HCT116 (cell line): ENCODE results near the gene RBBP9. TPM values are rescaled to one million over a fixed set of nuclear protein-coding genes. Genes with fewer than 3 reads are reported as not detected.
A peak's percentile ranks its signal among the peaks of the same experiment; 100 is the strongest.

ENCODE experiments used
- ATAC-seq: fragments of 200-7000 bp; cut with Tn5 transposase; 2 replicates; pipeline ENCODE4 v1.9.1; 2020; ENCODE audit warnings: mild to moderate bottlenecking, moderate library complexity
- Bru-seq: library from RNA; stranded (reverse); fragments of 400-500 nt; gene quantifications from one replicate; lab custom pipeline; 2021; lab: Mats Ljungman, UMichigan
- BruChase-seq, 2 experiments: library from RNA; stranded (reverse); fragments of 400-500 nt; gene quantifications; one replicate each; lab custom pipeline; 2021; lab: Mats Ljungman, UMichigan
- BruUV-seq: library from RNA; stranded (reverse); fragments of 400-500 nt; replicated peaks from 2 replicates; lab custom pipeline; 2021; lab: Mats Ljungman, UMichigan
- CTCF ChIA-PET: fragments of 300-600 bp; sonication (Branson Sonifier 250); formaldehyde crosslinking; loops from one replicate; lab custom pipeline; 2021; ENCODE audit warnings: antibody characterized with exemption; lab: Charles Lee
- POLR2A ChIA-PET: fragments of 300-600, 350-600 bp; sonication (Branson Sonifier 250); formaldehyde crosslinking; loops from one replicate; lab custom pipeline; 2021; ENCODE audit warnings: antibody characterized with exemption; lab: Charles Lee
- RAD21 ChIA-PET, 2 experiments: fragments of 300-600 bp; sonication (Branson Sonifier 250); formaldehyde crosslinking; loops; one replicate each; lab custom pipeline; 2023; ENCODE audit warnings: low total read pairs in 2 of 2; ENCODE audit not compliant: uncharacterized antibody in 2 of 2, unreplicated experiment in 2 of 2, low non-redundant PET in 1 of 2; lab: Charles Lee
- DNase-seq: peaks from one replicate; pipeline ENCODE4 v3.0.0-alpha.2; 2010; ENCODE audit warnings: low read depth, low spot score
- H2AFZ ChIP-seq: fragments of 200-600 bp; shearing (Covaris generic), sonication (generic); 2 replicates; pipeline ENCODE4 v1.6.1; 2017; ENCODE audit warnings: low read depth, mixed run types, mixed read lengths, antibody characterized with exemption, low read length; ENCODE audit not compliant: poor library complexity, severe bottlenecking
- H3K27ac ChIP-seq: 2 replicates; pipeline ENCODE4 v1.5.1; 2012; ENCODE audit warnings: low read depth, low read length
- H3K27me3 ChIP-seq: fragments of 200-600 bp; sonication (generic); 2 replicates; pipeline ENCODE4 v1.6.1; 2016; ENCODE audit warnings: mixed run types, low read length, mixed read lengths; ENCODE audit not compliant: insufficient read depth
- H3K36me3 ChIP-seq, 2 experiments: fragments of 200-500 bp in 1 of 2; fragments of 200-600 bp in 1 of 2; sonication (Bioruptor generic) in 1 of 2; sonication (generic) in 1 of 2; 2 replicates each; pipeline versions ENCODE4 v1.5.1 to v1.6.1; 2014 to 2016; ENCODE audit warnings: low read length in 2 of 2, inconsistent platforms in 1 of 2, mixed read lengths in 1 of 2, mixed run types in 1 of 2; ENCODE audit not compliant: insufficient read depth in 2 of 2, control insufficient read depth in 1 of 2
- H3K4me1 ChIP-seq, 2 experiments: fragments of 200-600 bp in 1 of 2; sonication (generic) in 1 of 2; 2 replicates each; pipeline versions ENCODE4 v1.5.1 to v1.6.1; 2012 to 2017; ENCODE audit warnings: low read length in 2 of 2, inconsistent platforms in 1 of 2, mild to moderate bottlenecking in 1 of 2, mixed read lengths in 1 of 2, mixed run types in 1 of 2, moderate library complexity in 1 of 2; ENCODE audit not compliant: insufficient read depth in 2 of 2, control insufficient read depth in 1 of 2
- H3K4me2 ChIP-seq: fragments of 200-600 bp; sonication (generic); 2 replicates; pipeline ENCODE4 v1.6.1; 2017; ENCODE audit warnings: mixed run types, low read length, mixed read lengths
- H3K4me3 ChIP-seq, 2 experiments: fragments of 200-600 bp in 1 of 2; sonication (generic) in 1 of 2; replicated peaks in 1 of 2; 2 replicates each; pipeline ENCODE4 v1.5.1; 2011 to 2016; ENCODE audit warnings: low read length in 2 of 2, control low read depth in 1 of 2, low read depth in 1 of 2, mild to moderate bottlenecking in 1 of 2, mixed read lengths in 1 of 2, mixed run types in 1 of 2
- H3K79me2 ChIP-seq: fragments of 200-600 bp; sonication (generic); 2 replicates; pipeline ENCODE4 v1.6.1; 2017; ENCODE audit warnings: mild to moderate bottlenecking, mixed run types, low read length, moderate library complexity, mixed read lengths; ENCODE audit not compliant: insufficient read depth
- H3K9ac ChIP-seq: fragments of 200-600 bp; sonication (generic); 2 replicates; pipeline ENCODE4 v1.6.1; 2016; ENCODE audit warnings: low read length, mixed read lengths
- H3K9me2 ChIP-seq: fragments of 200-600 bp; sonication (generic), shearing (Covaris generic); 2 replicates; pipeline ENCODE4 v1.6.1; 2017; ENCODE audit warnings: mixed run types, mild to moderate bottlenecking, moderate library complexity; ENCODE audit not compliant: insufficient read depth
- H3K9me3 ChIP-seq, 2 experiments: fragments of 200-500 bp in 1 of 2; fragments of 200-600 bp in 1 of 2; sonication (Bioruptor generic) in 1 of 2; sonication (generic) in 1 of 2; 2 replicates each; pipeline ENCODE4 v1.6.1; 2014 to 2017; ENCODE audit warnings: low read length in 2 of 2, mixed read lengths in 2 of 2, inconsistent platforms in 1 of 2, low read depth in 1 of 2, mild to moderate bottlenecking in 1 of 2, mixed run types in 1 of 2, moderate library complexity in 1 of 2; ENCODE audit not compliant: control insufficient read depth in 1 of 2, insufficient read depth in 1 of 2
- H4K20me1 ChIP-seq: fragments of 200-600 bp; sonication (generic), shearing (Covaris generic); 2 replicates; pipeline ENCODE4 v1.6.1; 2017; ENCODE audit warnings: mixed run types, mild to moderate bottlenecking, moderate library complexity; ENCODE audit not compliant: insufficient read depth
- CBX3 ChIP-seq: IDR thresholded peaks from 2 replicates; pipeline ENCODE4 v1.6.1; 2012; ENCODE audit warnings: low read depth
- CEBPB ChIP-seq: IDR thresholded peaks from 2 replicates; pipeline ENCODE4 v1.6.1; 2012; ENCODE audit warnings: low read depth
- EGR1 ChIP-seq: IDR thresholded peaks from 2 replicates; pipeline ENCODE4 v1.6.1; 2012; ENCODE audit warnings: low read depth
- ELF1 ChIP-seq: IDR thresholded peaks from 2 replicates; pipeline ENCODE4 v1.6.1; 2012; ENCODE audit warnings: low read depth, borderline replicate concordance
- EZH2 ChIP-seq: fragments of 200-600 bp; sonication (generic); IDR thresholded peaks from 2 replicates; pipeline ENCODE4 v1.6.1; 2017; ENCODE audit warnings: antibody characterized with exemption, mixed run types
- EZH2phosphoT487 ChIP-seq: fragments of 200-600 bp; IDR thresholded peaks from 2 replicates; pipeline ENCODE4 v1.6.1; 2018; ENCODE audit warnings: antibody characterized with exemption, borderline replicate concordance
- FOSL1 ChIP-seq: IDR thresholded peaks from 2 replicates; pipeline ENCODE4 v1.6.1; 2012; ENCODE audit warnings: low read depth
- JUND ChIP-seq: IDR thresholded peaks from 2 replicates; pipeline ENCODE4 v1.6.1; 2012
- POLR2A ChIP-seq: IDR thresholded peaks from 2 replicates; pipeline ENCODE4 v1.7.0; 2011; ENCODE audit warnings: borderline replicate concordance; ENCODE audit not compliant: insufficient read depth, insufficient read length; ENCODE audit errors: extremely low read depth
- POLR2AphosphoS5 ChIP-seq: IDR thresholded peaks from 2 replicates; pipeline ENCODE4 v1.6.1; 2011; ENCODE audit warnings: mild to moderate bottlenecking, low read depth, low read length, moderate library complexity
- RAD21 ChIP-seq: IDR thresholded peaks from 2 replicates; pipeline ENCODE4 v1.6.1; 2012; ENCODE audit warnings: low read depth, mild to moderate bottlenecking
- SIN3A ChIP-seq: IDR thresholded peaks from 2 replicates; pipeline ENCODE4 v1.6.1; 2012; ENCODE audit warnings: low read depth
- SP1 ChIP-seq: IDR thresholded peaks from 2 replicates; pipeline ENCODE4 v1.6.1; 2012; ENCODE audit warnings: low read depth
- SRF ChIP-seq: IDR thresholded peaks from 2 replicates; pipeline ENCODE4 v1.6.1; 2012; ENCODE audit warnings: low read depth
- TCF7L2 ChIP-seq: IDR thresholded peaks from 2 replicates; pipeline ENCODE4 v1.7.0; 2011; ENCODE audit warnings: borderline replicate concordance, inconsistent platforms; ENCODE audit not compliant: insufficient read depth, insufficient read length; ENCODE audit errors: extremely low read depth
- YY1 ChIP-seq: IDR thresholded peaks from 2 replicates; pipeline ENCODE4 v1.6.1; 2011; ENCODE audit warnings: low read length, low read depth, moderate library complexity, mild to moderate bottlenecking; ENCODE audit not compliant: insufficient replicate concordance; ENCODE audit errors: extremely low read depth
- ZNF274 ChIP-seq: fragments of 200-500 bp; sonication (Bioruptor generic); IDR thresholded peaks from 2 replicates; pipeline ENCODE4 v1.6.1; 2014; ENCODE audit warnings: mild to moderate bottlenecking, low read depth, low read length, inconsistent platforms
- intact Hi-C: fragments of 100-400 bp; cut with micrococcal nuclease; formaldehyde crosslinking; loops from 2 replicates; pipeline ENCODE4 v1.10.0; 2022
- long read RNA-seq: library from polyadenylated mRNA; unstranded; transcript quantifications from one replicate; pipeline ENCODE4 v2.0.0, GENCODE V29; 2021; ENCODE audit not compliant: unreplicated experiment
- polyA plus RNA-seq: library from polyadenylated mRNA; unstranded; fragments of >200 nt; gene quantifications from 2 replicates; pipeline ENCODE4 v1.2.1, GENCODE V29; 2012; ENCODE audit warnings: missing spikeins
- total RNA-seq: library from RNA; stranded (reverse); gene quantifications from one replicate; pipeline ENCODE4 v1.2.1, GENCODE V29; 2021; ENCODE audit not compliant: unreplicated experiment
- TF ChIP-seq, protein P1 (sequence below), 3 experiments: fragments of 200-600 bp in 1 of 3; sonication (generic) in 1 of 3; IDR thresholded peaks in 2 of 3; conservative IDR thresholded peaks in 1 of 3; 2 replicates each; pipeline ENCODE4 v1.5.1; 2012 to 2017; ENCODE audit warnings: low read depth in 2 of 3, low read length in 2 of 3, antibody characterized with exemption in 1 of 3, borderline replicate concordance in 1 of 3, control low read depth in 1 of 3, mild to moderate bottlenecking in 1 of 3, mixed read lengths in 1 of 3, mixed run types in 1 of 3, moderate library complexity in 1 of 3; ENCODE audit not compliant: insufficient read depth in 1 of 3
- TF ChIP-seq, protein P2 (sequence below): IDR thresholded peaks from 2 replicates; pipeline ENCODE4 v1.6.1; 2012
- TF ChIP-seq, protein P3 (sequence below): IDR thresholded peaks from 2 replicates; pipeline ENCODE4 v1.6.1; 2011; ENCODE audit warnings: mild to moderate bottlenecking, low read length, moderate library complexity; ENCODE audit not compliant: insufficient replicate concordance; ENCODE audit errors: extremely low read depth
- TF ChIP-seq, protein P4 (sequence below): IDR thresholded peaks from 2 replicates; pipeline ENCODE4 v1.6.1; 2012

The RBBP9 gene
- total RNA-seq (10.3 TPM), Bru-seq, nascent RNA (percentile 57 among the genes with signal in this experiment), BruChase-seq, experiment 1, labeled RNA remaining after a 6-hour chase (percentile 81 among the genes with signal in this experiment), BruChase-seq, experiment 2, labeled RNA remaining after a 2-hour chase (percentile 68 among the genes with signal in this experiment)
- 5.3 and 7.9 TPM in 2 replicates for polyA plus RNA-seq
- long read RNA-seq, partial matches to known transcripts: 0 of 4 reads
- long read RNA-seq, other reads (novel, unspliced or antisense): 1 of 4 reads

DNA sequence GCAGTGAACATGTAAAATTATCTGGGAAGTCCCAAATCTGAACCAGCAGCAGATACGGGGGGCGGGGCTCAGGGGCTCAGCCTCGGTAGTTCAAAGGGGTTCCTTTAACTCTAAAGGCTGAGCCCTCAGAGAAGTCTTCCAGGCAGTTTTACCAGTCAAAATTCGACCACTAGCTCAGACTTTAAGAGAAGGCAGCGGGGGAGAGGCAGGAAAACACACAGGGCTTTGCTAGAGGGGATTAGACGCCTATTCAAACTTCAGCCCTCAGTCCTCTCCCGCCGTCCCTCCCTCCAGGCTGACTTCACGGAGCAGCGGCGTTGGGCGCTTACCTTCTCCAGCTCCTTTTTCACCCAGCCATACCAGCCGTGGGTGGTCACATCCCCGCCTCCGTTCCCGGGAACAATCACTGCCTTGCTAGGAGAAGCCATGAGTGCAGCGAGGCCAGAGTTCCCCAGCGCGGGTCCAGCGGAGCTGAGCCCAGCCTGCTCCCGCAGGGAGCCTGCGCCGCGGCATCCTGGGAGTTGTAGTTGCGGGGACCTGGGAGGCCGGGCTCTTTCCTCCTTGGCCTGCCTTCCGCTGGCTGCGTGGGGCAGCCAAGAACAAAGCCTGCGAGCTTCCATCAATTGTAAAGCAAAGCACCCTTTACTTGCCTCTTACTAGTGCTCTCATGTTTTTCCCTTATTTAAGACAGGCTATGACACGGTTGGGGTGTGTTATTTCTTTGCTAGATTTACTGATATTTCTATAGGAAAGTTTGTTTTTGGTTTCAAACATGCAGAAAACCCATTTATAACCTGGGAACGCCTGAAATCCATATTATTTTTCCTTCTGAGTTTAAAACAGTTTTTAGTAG is at the start of gene RBBP9:
Gene RBBP9 (minus strand): TSS at position 486 of the 853 bp plus-strand sequence. CDS start 58 bp downstream, at position 428.
- Histone ChIP-seq H3K9me2 (no peaks in the 10 kb centered on the region), H2AFZ (peak within 1 kb of the TSS; percentile 66), H3K79me2 (peaks cover 9% of the 10 kb centered on the region; the same call in 1 of the 2 replicates), H3K27ac (peak within 1 kb of the TSS; percentile 52), H3K4me2 (peak within 1 kb of the TSS; percentile 77), H3K36me3 (no peaks in the 10 kb centered on the region; a peak in 1 of 4 replicates), H4K20me1 (no peaks in the 10 kb centered on the region), H3K4me1 (peaks cover 3 to 10% of the 10 kb centered on the region in 2 experiments; a peak in 3 of 4 replicates), H3K9me3 (no peaks in the 10 kb centered on the region), H3K9ac (peak within 1 kb of the TSS; percentile 71), H3K27me3 (no peaks in the 10 kb centered on the region), H3K4me3 (peak within 1 kb of the TSS; percentile 74 to 76)
- peak; percentile 56 for DNase-seq
- TSS peak; percentile 59 for BruUV-seq
- intact Hi-C loops: no loop called here
- POLR2A ChIA-PET: interaction anchor here (0.6 to 4.1 kb wide), 4 partner anchors 10 to 195 kb away, joined by 3 to 43 read pairs (median 4); partner anchors contain the start of genes DZANK1, POLR3F and SEC23B
- RAD21 ChIA-PET: interaction anchor here in 1 of 2 experiments (1.2 kb wide), 1 partner anchor 10 kb away, joined by 3 read pairs; the partner anchor contains the start of gene SEC23B
- CTCF ChIA-PET: interaction anchor here (1.1 kb wide), 1 partner anchor 10 kb away, joined by 6 read pairs; the partner anchor contains the start of gene SEC23B
- peak; percentile 100 for ATAC-seq
- TF ChIP-seq EZH2phosphoT487: no peak
- peak; percentile 21; the same call in 1 of the 2 replicates for TF ChIP-seq SP1
- TF ChIP-seq CEBPB: no peak
- peak; percentile 83 for TF ChIP-seq POLR2AphosphoS5
- TF ChIP-seq, protein P1, sequence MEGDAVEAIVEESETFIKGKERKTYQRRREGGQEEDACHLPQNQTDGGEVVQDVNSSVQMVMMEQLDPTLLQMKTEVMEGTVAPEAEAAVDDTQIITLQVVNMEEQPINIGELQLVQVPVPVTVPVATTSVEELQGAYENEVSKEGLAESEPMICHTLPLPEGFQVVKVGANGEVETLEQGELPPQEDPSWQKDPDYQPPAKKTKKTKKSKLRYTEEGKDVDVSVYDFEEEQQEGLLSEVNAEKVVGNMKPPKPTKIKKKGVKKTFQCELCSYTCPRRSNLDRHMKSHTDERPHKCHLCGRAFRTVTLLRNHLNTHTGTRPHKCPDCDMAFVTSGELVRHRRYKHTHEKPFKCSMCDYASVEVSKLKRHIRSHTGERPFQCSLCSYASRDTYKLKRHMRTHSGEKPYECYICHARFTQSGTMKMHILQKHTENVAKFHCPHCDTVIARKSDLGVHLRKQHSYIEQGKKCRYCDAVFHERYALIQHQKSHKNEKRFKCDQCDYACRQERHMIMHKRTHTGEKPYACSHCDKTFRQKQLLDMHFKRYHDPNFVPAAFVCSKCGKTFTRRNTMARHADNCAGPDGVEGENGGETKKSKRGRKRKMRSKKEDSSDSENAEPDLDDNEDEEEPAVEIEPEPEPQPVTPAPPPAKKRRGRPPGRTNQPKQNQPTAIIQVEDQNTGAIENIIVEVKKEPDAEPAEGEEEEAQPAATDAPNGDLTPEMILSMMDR (IDR thresholded peaks at IDR 0.05 in 2 of 3, conservative IDR thresholded peaks at IDR 0.05 in 1 of 3; ENCODE audit: borderline replicate concordance in 1 of 3, insufficient read depth in 1 of 3, low read depth in 2 of 3, low read length in 2 of 3): no peak
- no peak for TF ChIP-seq EZH2
- TF ChIP-seq, protein P2, sequence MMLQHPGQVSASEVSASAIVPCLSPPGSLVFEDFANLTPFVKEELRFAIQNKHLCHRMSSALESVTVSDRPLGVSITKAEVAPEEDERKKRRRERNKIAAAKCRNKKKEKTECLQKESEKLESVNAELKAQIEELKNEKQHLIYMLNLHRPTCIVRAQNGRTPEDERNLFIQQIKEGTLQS: no peak
- peak; percentile 26; the same call in 1 of the 2 replicates for TF ChIP-seq ELF1
- no peak for TF ChIP-seq RAD21
- TF ChIP-seq POLR2A: peak; percentile 49
- TF ChIP-seq JUND: no peak
- TF ChIP-seq ZNF274: no peak
- TF ChIP-seq, protein P3, sequence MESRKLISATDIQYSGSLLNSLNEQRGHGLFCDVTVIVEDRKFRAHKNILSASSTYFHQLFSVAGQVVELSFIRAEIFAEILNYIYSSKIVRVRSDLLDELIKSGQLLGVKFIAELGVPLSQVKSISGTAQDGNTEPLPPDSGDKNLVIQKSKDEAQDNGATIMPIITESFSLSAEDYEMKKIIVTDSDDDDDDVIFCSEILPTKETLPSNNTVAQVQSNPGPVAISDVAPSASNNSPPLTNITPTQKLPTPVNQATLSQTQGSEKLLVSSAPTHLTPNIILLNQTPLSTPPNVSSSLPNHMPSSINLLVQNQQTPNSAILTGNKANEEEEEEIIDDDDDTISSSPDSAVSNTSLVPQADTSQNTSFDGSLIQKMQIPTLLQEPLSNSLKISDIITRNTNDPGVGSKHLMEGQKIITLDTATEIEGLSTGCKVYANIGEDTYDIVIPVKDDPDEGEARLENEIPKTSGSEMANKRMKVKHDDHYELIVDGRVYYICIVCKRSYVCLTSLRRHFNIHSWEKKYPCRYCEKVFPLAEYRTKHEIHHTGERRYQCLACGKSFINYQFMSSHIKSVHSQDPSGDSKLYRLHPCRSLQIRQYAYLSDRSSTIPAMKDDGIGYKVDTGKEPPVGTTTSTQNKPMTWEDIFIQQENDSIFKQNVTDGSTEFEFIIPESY: no peak
- TF ChIP-seq YY1: peak; percentile 88
- no peak for TF ChIP-seq SIN3A
- no peak for TF ChIP-seq FOSL1
- TF ChIP-seq, protein P4, sequence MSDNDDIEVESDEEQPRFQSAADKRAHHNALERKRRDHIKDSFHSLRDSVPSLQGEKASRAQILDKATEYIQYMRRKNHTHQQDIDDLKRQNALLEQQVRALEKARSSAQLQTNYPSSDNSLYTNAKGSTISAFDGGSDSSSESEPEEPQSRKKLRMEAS: peak; percentile 31; the same call in 1 of the 2 replicates
- TF ChIP-seq EGR1: no peak
- TF ChIP-seq CBX3: no peak
- TF ChIP-seq TCF7L2: peak; percentile 71
- TF ChIP-seq SRF: no peak
